ENCODE results near the gene ZNF862. TPM values are rescaled to one million over a fixed set of nuclear protein-coding genes. Genes with fewer than 3 reads are reported as not detected.

ZNF862 gene
- total RNA-seq, 6 donors from 2014 or later = 7.1 to 31.4 (median 16.7) TPM

- no peaks in the 10 kb centered on the region for H3K27me3 ChIP-seq
- H3K9me3 ChIP-seq = no peaks in the 10 kb centered on the region
- 89 to 91% methylated on average over 21 to 28 of the region's 28 CpGs for WGBS, 2 donors
- TF ChIP-seq POLR2A (IDR thresholded peaks at IDR 0.05) = no peak
- TF ChIP-seq CTCF (IDR thresholded peaks at IDR 0.05) = no peak
- ATAC-seq (ENCODE audit: low FRiP score in 2 of 2) (no peak), DNase-seq (peak in 1 of 2 donors; percentile 71)
- H3K4me3 ChIP-seq = no peak overlapping the region
- no peaks in the 10 kb centered on the region for H3K4me1 ChIP-seq
- no peak overlapping the region for H3K27ac ChIP-seq
- no peaks in the 10 kb centered on the region for H3K36me3 ChIP-seq
Measured at GRCh38 chr7:149813254-149814035, 24.7 kb upstream of the ZNF862 start.

GRCh38 chr7:149814494-149814893 is 23.7 kb upstream of the ZNF862 start:
- H3K27ac ChIP-seq = no peak overlapping the region

GRCh38 chr7:149815121-149815520 is 23.1 kb upstream of the ZNF862 start:
- DNase-seq (peak in 1 of 2 donors; percentile 71), ATAC-seq (ENCODE audit: low FRiP score in 2 of 2) (no peak)
- TF ChIP-seq POLR2AphosphoS5 (IDR thresholded peaks at IDR 0.05) (no peak), CTCF (IDR thresholded peaks at IDR 0.05) (no peak), POLR2A (IDR thresholded peaks at IDR 0.05) (no peak), EP300 (IDR thresholded peaks at IDR 0.05) (no peak)
- Histone ChIP-seq H3K27me3 (no peaks in the 10 kb centered on the region), H3K4me1 (no peaks in the 10 kb centered on the region), H3K9me3 (no peaks in the 10 kb centered on the region), H3K27ac (no peak overlapping the region), H3K36me3 (no peaks in the 10 kb centered on the region), H3K4me3 (no peak overlapping the region)
- WGBS, 2 donors = 81 to 84% methylated on average over 6 to 11 of the region's 12 CpGs

More at GRCh38 chr7:149814494-149814893, 23.7 kb upstream of the ZNF862 start:
- Histone ChIP-seq H3K4me3 (no peak overlapping the region), H3K4me1 (no peaks in the 10 kb centered on the region), H3K27me3 (no peaks in the 10 kb centered on the region), H3K36me3 (no peaks in the 10 kb centered on the region), H3K9me3 (no peaks in the 10 kb centered on the region)
- TF ChIP-seq EP300 (IDR thresholded peaks at IDR 0.05) (no peak), POLR2AphosphoS5 (IDR thresholded peaks at IDR 0.05) (no peak), POLR2A (IDR thresholded peaks at IDR 0.05) (no peak), CTCF (IDR thresholded peaks at IDR 0.05) (no peak)
- no peak for ATAC-seq (ENCODE audit: low FRiP score in 2 of 2)
- WGBS, 2 donors = 72% methylated on average over 10 of the region's 15 CpGs; no CpG with 5 or more reads in 1 of the 2 donors
- DNase-seq = peak in 1 of 2 donors; percentile 69

GRCh38 chr7:149815661-149816266 is 22.4 kb upstream of the ZNF862 start:
- Histone ChIP-seq H3K9me3 (no peaks in the 10 kb centered on the region), H3K4me1 (no peaks in the 10 kb centered on the region), H3K4me3 (no peak overlapping the region), H3K36me3 (no peaks in the 10 kb centered on the region), H3K27ac (no peak overlapping the region), H3K27me3 (no peaks in the 10 kb centered on the region)
- WGBS, 2 donors = 76 to 89% methylated on average over 14 to 16 of the region's 16 CpGs
- TF ChIP-seq POLR2AphosphoS5 (IDR thresholded peaks at IDR 0.05) (no peak), EP300 (IDR thresholded peaks at IDR 0.05) (no peak), CTCF (IDR thresholded peaks at IDR 0.05) (no peak), POLR2A (IDR thresholded peaks at IDR 0.05) (no peak)
- DNase-seq (peak in 1 of 2 donors; percentile 61), ATAC-seq (ENCODE audit: low FRiP score in 2 of 2) (no peak)
